Ascending aorta (tissue), 2 donors: ENCODE data around the gene ESF1. TPM values are rescaled to one million over a fixed set of nuclear protein-coding genes. Genes with fewer than 3 reads are reported as not detected.

ENCODE experiments used
- DNase-seq, 2 donors: peaks; one replicate each; pipeline ENCODE4 v3.0.0-alpha.2; 2019; ENCODE audit warnings: low spot score in 2 of 2
- H3K27ac ChIP-seq, 2 donors: fragments of 200-600 bp; sonication (generic); one replicate each; pipeline ENCODE4 v1.5.1; 2016 to 2017; ENCODE audit warnings: mild to moderate bottlenecking in 1 of 2
- H3K27me3 ChIP-seq: fragments of 200-600 bp; sonication (generic); one replicate; pipeline ENCODE4 v1.5.1; 2017
- H3K36me3 ChIP-seq, 2 donors: fragments of 200-600 bp; sonication (generic); one replicate each; pipeline ENCODE4 v1.5.1; 2016
- H3K4me1 ChIP-seq, 2 donors: fragments of 200-600 bp; sonication (generic); one replicate each; pipeline ENCODE4 v1.5.1; 2016 to 2017; ENCODE audit warnings: mild to moderate bottlenecking in 1 of 2
- H3K4me3 ChIP-seq, 2 donors: fragments of 200-600 bp; sonication (generic); one replicate each; pipeline ENCODE4 v1.5.1; 2016 to 2017; ENCODE audit warnings: mild to moderate bottlenecking in 1 of 2
- H3K9me3 ChIP-seq, 2 donors: fragments of 200-600 bp; sonication (generic); one replicate each; pipeline ENCODE4 v1.5.1; 2016
- intact Hi-C: fragments of 100-400 bp; cut with DNase I; formaldehyde crosslinking; loops from one replicate; pipeline ENCODE4 v1.15.1; 2023
- total RNA-seq: library from RNA; depleted of rRNA; stranded (reverse); fragments of >200 nt; gene quantifications from one replicate; pipeline ENCODE4 v1.1.0, GENCODE V29; 2016
- TF ChIP-seq, protein P1 (sequence below), 3 experiments: fragments of 200-600 bp in 2 of 3; fragments of 450-650 bp in 1 of 3; sonication (generic) in 2 of 3; IDR thresholded peaks; one replicate each; pipeline ENCODE4 v1.5.1; 2016 to 2019; ENCODE audit warnings: antibody characterized with exemption in 3 of 3, mild to moderate bottlenecking in 1 of 3, moderate library complexity in 1 of 3

The ESF1 gene
- total RNA-seq, 1 donor from 2014 or later, result 5.7 TPM

- H3K9me3 ChIP-seq, result no peaks in the 10 kb centered on the region
Measured at GRCh38 chr20:13700761-13701160, 84.0 kb downstream of the ESF1 start.

DNA sequence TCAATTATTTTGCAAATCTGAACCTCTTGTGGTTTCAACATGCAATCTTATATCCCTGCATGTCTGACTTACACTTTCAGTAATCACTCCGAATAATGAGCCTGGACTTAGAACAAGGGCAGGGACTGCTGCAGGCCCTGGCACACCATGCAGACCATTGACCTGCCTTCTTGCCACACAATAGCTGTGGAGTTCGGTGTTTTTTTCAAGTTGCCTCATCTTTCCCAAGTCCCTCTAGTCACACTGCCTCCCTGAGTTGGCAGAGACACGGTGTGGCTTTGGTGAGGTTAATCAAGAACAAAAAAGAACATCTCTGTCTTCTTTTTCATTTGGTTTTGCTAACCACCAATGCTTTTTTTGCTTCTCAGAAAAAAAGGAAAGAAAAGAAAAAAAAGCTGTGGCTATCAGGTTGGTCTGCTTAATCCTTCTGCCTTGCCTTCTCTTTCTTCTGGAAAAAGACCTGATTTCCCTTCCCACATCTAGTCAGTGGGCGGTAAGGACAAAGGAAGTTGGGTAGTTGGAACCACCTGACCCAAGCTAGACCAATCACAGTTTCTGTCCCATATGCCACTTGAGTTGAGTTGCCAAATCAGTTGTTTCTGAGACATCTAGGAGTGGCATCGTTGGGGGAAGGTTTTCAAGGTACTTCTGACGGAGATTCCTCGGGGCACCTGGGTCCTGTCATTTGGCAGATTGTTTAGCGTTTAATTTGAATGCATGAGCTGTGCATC is 90.1 kb downstream of the ESF1 start:
- intact Hi-C loops, result loop anchor here (5.0 to 10.0 kb wide), 2 partner anchors 53 to 130 kb away; no protein-coding TSS in a partner anchor
- TF ChIP-seq, protein P1, sequence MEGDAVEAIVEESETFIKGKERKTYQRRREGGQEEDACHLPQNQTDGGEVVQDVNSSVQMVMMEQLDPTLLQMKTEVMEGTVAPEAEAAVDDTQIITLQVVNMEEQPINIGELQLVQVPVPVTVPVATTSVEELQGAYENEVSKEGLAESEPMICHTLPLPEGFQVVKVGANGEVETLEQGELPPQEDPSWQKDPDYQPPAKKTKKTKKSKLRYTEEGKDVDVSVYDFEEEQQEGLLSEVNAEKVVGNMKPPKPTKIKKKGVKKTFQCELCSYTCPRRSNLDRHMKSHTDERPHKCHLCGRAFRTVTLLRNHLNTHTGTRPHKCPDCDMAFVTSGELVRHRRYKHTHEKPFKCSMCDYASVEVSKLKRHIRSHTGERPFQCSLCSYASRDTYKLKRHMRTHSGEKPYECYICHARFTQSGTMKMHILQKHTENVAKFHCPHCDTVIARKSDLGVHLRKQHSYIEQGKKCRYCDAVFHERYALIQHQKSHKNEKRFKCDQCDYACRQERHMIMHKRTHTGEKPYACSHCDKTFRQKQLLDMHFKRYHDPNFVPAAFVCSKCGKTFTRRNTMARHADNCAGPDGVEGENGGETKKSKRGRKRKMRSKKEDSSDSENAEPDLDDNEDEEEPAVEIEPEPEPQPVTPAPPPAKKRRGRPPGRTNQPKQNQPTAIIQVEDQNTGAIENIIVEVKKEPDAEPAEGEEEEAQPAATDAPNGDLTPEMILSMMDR (IDR thresholded peaks at IDR 0.05), result no peak
- no peaks in the 10 kb centered on the region for H3K9me3 ChIP-seq
- no peak for DNase-seq
- H3K27ac ChIP-seq, result no peak overlapping the region
- H3K36me3 ChIP-seq, result no peaks in the 10 kb centered on the region
- H3K4me1 ChIP-seq, result peaks cover 0 to 3% of the 10 kb centered on the region in 2 donors
- no peaks in the 10 kb centered on the region for H3K27me3 ChIP-seq
- H3K4me3 ChIP-seq, result no peak overlapping the region

More at GRCh38 chr20:13700761-13701160, 84.0 kb downstream of the ESF1 start:
- TF ChIP-seq, protein P1 (IDR thresholded peaks at IDR 0.05), result no peak
- intact Hi-C loops, result loop anchor here (2.0 kb wide), 2 partner anchors 30 to 36 kb away; no protein-coding TSS in a partner anchor
- Histone ChIP-seq H3K27me3 (no peaks in the 10 kb centered on the region), H3K36me3 (no peaks in the 10 kb centered on the region), H3K4me1 (peaks cover 0 to 19% of the 10 kb centered on the region in 2 donors), H3K27ac (peak overlapping the region; percentile 55 to 76), H3K4me3 (no peak overlapping the region)
- DNase-seq, result no peak

GRCh38 chr20:13692802-13693736 is 91.7 kb downstream of the ESF1 start:
- H3K9me3 ChIP-seq, result no peaks in the 10 kb centered on the region

GRCh38 chr20:13690943-13691342 is 93.8 kb downstream of the ESF1 start:
- H3K27ac ChIP-seq, result peak overlapping the region; percentile 72 to 75
- no peak overlapping the region for H3K4me3 ChIP-seq
- TF ChIP-seq, protein P1 (IDR thresholded peaks at IDR 0.05), result no peak
- no peaks in the 10 kb centered on the region for H3K36me3 ChIP-seq
- no peak for DNase-seq
- no peaks in the 10 kb centered on the region for H3K9me3 ChIP-seq
- intact Hi-C loops, result loop anchor here (5.0 to 10.0 kb wide), 2 partner anchors 56 to 126 kb away; no protein-coding TSS in a partner anchor
- H3K4me1 ChIP-seq, result peaks cover 0 to 9% of the 10 kb centered on the region in 2 donors
- H3K27me3 ChIP-seq, result no peaks in the 10 kb centered on the region

More at GRCh38 chr20:13692802-13693736, 91.7 kb downstream of the ESF1 start:
- no peaks in the 10 kb centered on the region for H3K36me3 ChIP-seq
- no peaks in the 10 kb centered on the region for H3K27me3 ChIP-seq
- intact Hi-C loops, result loop anchor here (5.0 to 10.0 kb wide), 2 partner anchors 54 to 128 kb away; no protein-coding TSS in a partner anchor
- TF ChIP-seq, protein P1 (IDR thresholded peaks at IDR 0.05), result no peak
- no peak overlapping the region for H3K4me3 ChIP-seq
- H3K27ac ChIP-seq, result no peak overlapping the region
- no peak for DNase-seq
- peaks cover 0 to 6% of the 10 kb centered on the region in 2 donors for H3K4me1 ChIP-seq

- no peaks in the 10 kb centered on the region for H3K36me3 ChIP-seq
- no peaks in the 10 kb centered on the region for H3K27me3 ChIP-seq
- no peaks in the 10 kb centered on the region for H3K9me3 ChIP-seq
- no peak overlapping the region for H3K4me3 ChIP-seq
- H3K27ac ChIP-seq, result peak overlapping the region; percentile 73 to 75
- intact Hi-C loops, result loop anchor here (5.0 kb wide), 1 partner anchor 49 kb away; no protein-coding TSS in a partner anchor
- TF ChIP-seq, protein P1 (IDR thresholded peaks at IDR 0.05), result no peak
- no peak for DNase-seq
- H3K4me1 ChIP-seq, result peaks cover 0 to 9% of the 10 kb centered on the region in 2 donors
Measured at GRCh38 chr20:13687815-13688214, 96.9 kb downstream of the ESF1 start.
